Right lobe of liver (tissue), 6 donors: ENCODE measurements around the gene PCDHGC4. TPM values are rescaled to one million over a fixed set of nuclear protein-coding genes. Genes with fewer than 3 reads are reported as not detected.

ENCODE experiments used
- ATAC-seq, 4 donors: fragments of 200-7000 bp; cut with Tn5 transposase; one replicate each; pipeline ENCODE4 v1.9.1; 2020; ENCODE audit warnings: mild to moderate bottlenecking in 4 of 4, moderate library complexity in 4 of 4
- DNase-seq, 3 donors: peaks; one replicate each; pipeline ENCODE4 v3.0.0-alpha.2; 2020
- H3K27ac ChIP-seq, 3 donors: fragments of 200-600 bp; one replicate each; pipeline ENCODE4 v1.8.0; 2022
- H3K27me3 ChIP-seq, 2 donors: fragments of 200-600 bp; one replicate each; pipeline ENCODE4 v1.8.0; 2022
- H3K36me3 ChIP-seq, 4 donors: fragments of 200-600 bp; sonication (generic) in 1 of 4; one replicate each; pipeline versions ENCODE4 v1.5.1 to v1.8.0; 2017 to 2022; ENCODE audit warnings: control low read depth in 1 of 4
- H3K4me1 ChIP-seq, 4 donors: fragments of 200-600 bp; sonication (generic) in 1 of 4; one replicate each; pipeline versions ENCODE4 v1.5.1 to v1.8.0; 2017 to 2022; ENCODE audit warnings: control low read depth in 1 of 4
- H3K4me3 ChIP-seq, 3 donors: fragments of 200-600 bp; one replicate each; pipeline ENCODE4 v1.8.0; 2022
- H3K9me3 ChIP-seq, 4 donors: fragments of 200-600 bp; sonication (generic) in 1 of 4; one replicate each; pipeline versions ENCODE4 v1.5.1 to v1.8.0; 2017 to 2022; ENCODE audit warnings: control low read depth in 1 of 4
- CTCF ChIP-seq, 4 donors: fragments of 200-600 bp in 3 of 4; fragments of 450-650 bp in 1 of 4; IDR thresholded peaks; one replicate each; pipeline versions ENCODE4 v1.5.1 to v1.8.0; 2016 to 2022; ENCODE audit warnings: antibody characterized with exemption in 4 of 4, mild to moderate bottlenecking in 2 of 4
- POLR2A ChIP-seq: fragments of 450-650 bp; IDR thresholded peaks from one replicate; pipeline ENCODE4 v1.6.1; 2017; ENCODE audit warnings: antibody characterized with exemption, mild to moderate bottlenecking
- WGBS: methylation state at CpG from one replicate; pipeline ENCODE4 v1.1.6; 2018; ENCODE audit warnings: low coverage, low lambda C conversion rate; ENCODE audit not compliant: insufficient coverage; ENCODE audit errors: missing lambda C conversion rate; 5-methylcytosine and 5-hydroxymethylcytosine counted together
- intact Hi-C, 2 donors: fragments of 100-400 bp; cut with DNase I; formaldehyde crosslinking; loops; one replicate each; pipeline versions ENCODE4 v1.11.2 to v1.14.1; 2022
- total RNA-seq, 6 experiments: library from RNA; depleted of rRNA in 2 of 6; stranded (reverse); fragments of >200 nt in 2 of 6; fragmentation: NEBNext Ultra II Directional in 3 of 6; extraction: Animal tissue kit (Norgen Biotek cat#: 25700) in 3 of 6; gene quantifications; one replicate each; pipeline versions ENCODE4 v1.1.0 to v1.2.4, GENCODE V29; 2016 to 2023
- donor health status: DM: no; HTN: yes; CAD: no.
- donor health status: DM: no; HTN: no; CAD: no.
- donor health status: DM: no; HTN: no; CAD: no.
- donor health status: DM: no; HTN: yes; CAD: no.
- donor health status: DM: no; HTN: yes; CAD: no.

PCDHGC4 gene
- total RNA-seq, 6 experiments from 2014 or later, result 0.20 to 10.7 (median 0.34) TPM

- intact Hi-C loops, result no loop called here
Measured at GRCh38 chr5:141516672-141517025, 31.8 kb downstream of the PCDHGC4 start.

DNA sequence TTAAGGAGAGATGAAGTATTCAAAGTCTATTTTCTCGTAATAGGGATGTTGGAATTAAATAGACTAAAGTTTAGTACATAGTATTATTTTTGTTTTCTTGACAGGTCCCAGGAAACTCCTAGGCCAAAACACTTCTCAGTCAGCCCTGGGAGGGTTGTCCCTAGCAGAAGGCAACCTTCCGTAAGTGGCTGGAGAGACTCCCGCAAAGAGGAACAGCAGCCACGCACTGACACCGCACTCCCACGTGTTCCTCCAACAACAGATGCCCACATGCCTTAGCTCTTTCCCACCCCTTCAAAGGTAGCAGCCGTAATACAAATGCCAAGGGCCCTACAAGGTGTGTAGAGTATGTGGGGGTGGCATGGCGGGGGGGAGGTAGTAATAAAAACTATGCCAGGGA lies 32.5 kb downstream of the PCDHGC4 start:
- Histone ChIP-seq H3K27ac (no peak overlapping the region), H3K4me1 (peaks cover 0 to 15% (median 0%) of the 10 kb centered on the region in 4 donors), H3K4me3 (no peak overlapping the region), H3K27me3 (no peaks in the 10 kb centered on the region), H3K9me3 (no peaks in the 10 kb centered on the region), H3K36me3 (peaks cover 0 to 45% (median 14%) of the 10 kb centered on the region in 4 donors)
- TF ChIP-seq CTCF (IDR thresholded peaks at IDR 0.05), result no peak
- TF ChIP-seq POLR2A, result no peak
- peak in 1 of 3 donors; percentile 36 for DNase-seq
- 69% methylated on average over 8 of the region's 8 CpGs for WGBS
- intact Hi-C loops, result no loop called here
- no peak for ATAC-seq

More at GRCh38 chr5:141516672-141517025, 31.8 kb downstream of the PCDHGC4 start:
- no peak overlapping the region for H3K4me3 ChIP-seq
- peaks cover 0 to 11% (median 0%) of the 10 kb centered on the region in 4 donors for H3K4me1 ChIP-seq
- no peaks in the 10 kb centered on the region for H3K9me3 ChIP-seq
- no peak for ATAC-seq
- WGBS, result no CpG with 5 or more reads among the region's 8 CpGs
- H3K27ac ChIP-seq, result no peak overlapping the region
- H3K27me3 ChIP-seq, result no peaks in the 10 kb centered on the region
- no peak for DNase-seq
- TF ChIP-seq POLR2A, result no peak
- no peak for TF ChIP-seq CTCF (IDR thresholded peaks at IDR 0.05)
- peaks cover 0 to 39% (median 12%) of the 10 kb centered on the region in 4 donors for H3K36me3 ChIP-seq

- ATAC-seq (no peak), DNase-seq (peak in 1 of 3 donors; percentile 36)
- no peak for TF ChIP-seq POLR2A
- TF ChIP-seq CTCF (IDR thresholded peaks at IDR 0.05), result no peak
- no peaks in the 10 kb centered on the region for H3K27me3 ChIP-seq
- no peak overlapping the region for H3K4me3 ChIP-seq
- 79% methylated on average over 11 of the region's 11 CpGs for WGBS
- H3K27ac ChIP-seq, result no peak overlapping the region
- H3K4me1 ChIP-seq, result peaks cover 0 to 8% (median 0%) of the 10 kb centered on the region in 4 donors
- H3K9me3 ChIP-seq, result no peaks in the 10 kb centered on the region
- H3K36me3 ChIP-seq, result peaks cover 0 to 51% (median 16%) of the 10 kb centered on the region in 4 donors
- intact Hi-C loops, result no loop called here
Measured at GRCh38 chr5:141517880-141518617, 33.2 kb downstream of the PCDHGC4 start.

DNA sequence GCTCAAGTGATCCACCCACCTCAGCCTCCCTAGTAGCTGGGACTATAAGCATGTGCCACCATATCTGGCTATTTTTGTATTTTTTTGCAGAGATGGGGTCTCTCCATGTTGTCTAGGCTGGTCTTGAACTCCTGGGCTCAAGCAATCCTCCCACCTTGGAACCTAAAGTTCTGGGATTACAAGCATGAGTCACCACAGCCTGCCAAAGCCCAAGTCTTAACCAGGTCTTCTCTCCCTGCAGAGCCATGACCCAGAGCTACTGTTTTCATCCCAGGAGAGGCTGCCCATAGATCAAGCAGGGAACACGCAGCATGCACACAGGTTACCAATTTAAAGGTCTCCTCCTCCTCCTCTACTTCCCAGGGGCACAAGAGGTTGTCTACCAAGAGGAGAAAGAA lies 33.8 kb downstream of the PCDHGC4 start:
- Histone ChIP-seq H3K27me3 (no peaks in the 10 kb centered on the region), H3K9me3 (no peaks in the 10 kb centered on the region), H3K4me1 (peaks cover 0 to 4% (median 0%) of the 10 kb centered on the region in 4 donors), H3K36me3 (peaks cover 0 to 57% (median 18%) of the 10 kb centered on the region in 4 donors), H3K4me3 (no peak overlapping the region), H3K27ac (no peak overlapping the region)
- intact Hi-C loops, result no loop called here
- TF ChIP-seq POLR2A (no peak), CTCF (IDR thresholded peaks at IDR 0.05) (no peak)
- WGBS, result 100% methylated on average over 1 of the region's 1 CpG
- DNase-seq (no peak), ATAC-seq (no peak)
